Measurements from ENCODE around the gene SELENOI. TPM values are rescaled to one million over a fixed set of nuclear protein-coding genes. Genes with fewer than 3 reads are reported as not detected.

The SELENOI gene
- total RNA-seq, 2 experiments from 2014 or later: 38.4 to 41.3 TPM

- Mint-ChIP-seq H3K4me3 (peak overlapping the region; percentile 63), H3K27me3 (peaks cover 17% of the 10 kb centered on the region), H3K9me3 (ENCODE audit: low read depth) (no peaks in the 10 kb centered on the region), H3K36me3 (no peaks in the 10 kb centered on the region), H3K4me1 (peaks cover 13% of the 10 kb centered on the region), H3K27ac (peak overlapping the region; percentile 77)
- CTCF ChIA-PET: no interaction called here
- DNase-seq (peak; percentile 52), ATAC-seq (peak; percentile 85)
These were observed 66.2 kb downstream of the SELENOI start for GRCh38 chr2:26412091-26412673.

GRCh38 chr2:26414311-26414710 is 68.4 kb downstream of the SELENOI start:
- no peaks in the 10 kb centered on the region for H3K36me3 Mint-ChIP-seq
- no peaks in the 10 kb centered on the region for H3K9me3 Mint-ChIP-seq (ENCODE audit: low read depth)
- no peak overlapping the region for H3K4me3 Mint-ChIP-seq
- peaks cover 12% of the 10 kb centered on the region for H3K27me3 Mint-ChIP-seq
- ATAC-seq (no peak), DNase-seq (no peak)
- CTCF ChIA-PET: interaction anchor here (0.9 to 1.5 kb wide), 2 partner anchors 20 to 164 kb away, joined by 4 read pairs; no protein-coding TSS in a partner anchor
- peaks cover 13% of the 10 kb centered on the region for H3K4me1 Mint-ChIP-seq
- no peak overlapping the region for H3K27ac Mint-ChIP-seq

GRCh38 chr2:26421961-26422360 is 76.0 kb downstream of the SELENOI start:
- Mint-ChIP-seq H3K9me3 (ENCODE audit: low read depth) (no peaks in the 10 kb centered on the region), H3K27ac (no peak overlapping the region), H3K36me3 (no peaks in the 10 kb centered on the region), H3K27me3 (peaks cover 19% of the 10 kb centered on the region), H3K4me1 (no peaks in the 10 kb centered on the region), H3K4me3 (no peak overlapping the region)
- no peak for ATAC-seq
- DNase-seq: peak; percentile 12
- CTCF ChIA-PET: no interaction called here

- CTCF ChIA-PET: interaction anchor here (0.7 kb wide), 2 partner anchors 113 to 1538 kb away, joined by 3 read pairs; no protein-coding TSS in a partner anchor
- H3K27ac Mint-ChIP-seq: no peak overlapping the region
- ATAC-seq (no peak), DNase-seq (peak; percentile 26)
- H3K36me3 Mint-ChIP-seq: no peaks in the 10 kb centered on the region
- H3K9me3 Mint-ChIP-seq (ENCODE audit: low read depth): no peaks in the 10 kb centered on the region
- H3K4me3 Mint-ChIP-seq: no peak overlapping the region
- H3K27me3 Mint-ChIP-seq: peaks cover 21% of the 10 kb centered on the region
- H3K4me1 Mint-ChIP-seq: no peaks in the 10 kb centered on the region
These were observed 77.1 kb downstream of the SELENOI start for GRCh38 chr2:26422947-26423629.

- Mint-ChIP-seq H3K36me3 (no peaks in the 10 kb centered on the region), H3K4me3 (no peak overlapping the region), H3K4me1 (no peaks in the 10 kb centered on the region), H3K27ac (no peak overlapping the region), H3K9me3 (ENCODE audit: low read depth) (no peaks in the 10 kb centered on the region), H3K27me3 (peaks cover 19% of the 10 kb centered on the region)
- CTCF ChIA-PET: no interaction called here
- DNase-seq (peak; percentile 14), ATAC-seq (no peak)
These were observed 77.8 kb downstream of the SELENOI start for GRCh38 chr2:26423750-26424149.

- DNase-seq (peak; percentile 19), ATAC-seq (no peak)
- no peaks in the 10 kb centered on the region for H3K36me3 Mint-ChIP-seq
- no peak overlapping the region for H3K4me3 Mint-ChIP-seq
- CTCF ChIA-PET: no interaction called here
- H3K9me3 Mint-ChIP-seq (ENCODE audit: low read depth): no peaks in the 10 kb centered on the region
- no peaks in the 10 kb centered on the region for H3K4me1 Mint-ChIP-seq
- H3K27ac Mint-ChIP-seq: no peak overlapping the region
- H3K27me3 Mint-ChIP-seq: peaks cover 18% of the 10 kb centered on the region
These were observed 78.3 kb downstream of the SELENOI start for GRCh38 chr2:26424221-26424620.

GRCh38 chr2:26428846-26429245 is 82.9 kb downstream of the SELENOI start:
- CTCF ChIA-PET: interaction anchor here (1.2 kb wide), 1 partner anchor 43 kb away, joined by 3 read pairs; no protein-coding TSS in a partner anchor
- DNase-seq: no peak
- ATAC-seq: no peak
- no peaks in the 10 kb centered on the region for H3K36me3 Mint-ChIP-seq
- H3K27ac Mint-ChIP-seq: no peak overlapping the region
- H3K4me3 Mint-ChIP-seq: no peak overlapping the region
- H3K4me1 Mint-ChIP-seq: no peaks in the 10 kb centered on the region
- H3K9me3 Mint-ChIP-seq (ENCODE audit: low read depth): no peaks in the 10 kb centered on the region
- H3K27me3 Mint-ChIP-seq: peaks cover 17% of the 10 kb centered on the region

GRCh38 chr2:26429779-26430578 is 84.0 kb downstream of the SELENOI start:
- peaks cover 19% of the 10 kb centered on the region for H3K27me3 Mint-ChIP-seq
- H3K27ac Mint-ChIP-seq: no peak overlapping the region
- ATAC-seq: no peak
- H3K9me3 Mint-ChIP-seq (ENCODE audit: low read depth): no peaks in the 10 kb centered on the region
- H3K36me3 Mint-ChIP-seq: no peaks in the 10 kb centered on the region
- no peaks in the 10 kb centered on the region for H3K4me1 Mint-ChIP-seq
- no peak for DNase-seq
- H3K4me3 Mint-ChIP-seq: no peak overlapping the region
- CTCF ChIA-PET: interaction anchor here (1.2 kb wide), 1 partner anchor 44 kb away, joined by 3 read pairs; no protein-coding TSS in a partner anchor

GRCh38 chr2:26430826-26431225 is 84.9 kb downstream of the SELENOI start:
- H3K27me3 Mint-ChIP-seq: peaks cover 21% of the 10 kb centered on the region
- DNase-seq (no peak), ATAC-seq (no peak)
- H3K27ac Mint-ChIP-seq: no peak overlapping the region
- CTCF ChIA-PET: interaction anchor here (1.4 to 1.6 kb wide), 2 partner anchors 10 to 11 kb away, joined by 3 to 5 read pairs; no protein-coding TSS in a partner anchor
- no peaks in the 10 kb centered on the region for H3K4me1 Mint-ChIP-seq
- H3K9me3 Mint-ChIP-seq (ENCODE audit: low read depth): no peaks in the 10 kb centered on the region
- H3K4me3 Mint-ChIP-seq: no peak overlapping the region
- H3K36me3 Mint-ChIP-seq: no peaks in the 10 kb centered on the region

GRCh38 chr2:26432363-26432762 is 86.4 kb downstream of the SELENOI start:
- H3K4me3 Mint-ChIP-seq: no peak overlapping the region
- H3K9me3 Mint-ChIP-seq (ENCODE audit: low read depth): no peaks in the 10 kb centered on the region
- H3K36me3 Mint-ChIP-seq: no peaks in the 10 kb centered on the region
- ATAC-seq (no peak), DNase-seq (no peak)
- CTCF ChIA-PET: interaction anchor here (0.9 to 1.6 kb wide), 4 partner anchors 10 to 313 kb away, joined by 3 read pairs; no protein-coding TSS in a partner anchor
- H3K27ac Mint-ChIP-seq: no peak overlapping the region
- peaks cover 21% of the 10 kb centered on the region for H3K27me3 Mint-ChIP-seq
- H3K4me1 Mint-ChIP-seq: no peaks in the 10 kb centered on the region

GRCh38 chr2:26432859-26433258 is 86.9 kb downstream of the SELENOI start:
- no peak overlapping the region for H3K27ac Mint-ChIP-seq
- CTCF ChIA-PET: interaction anchor here (0.9 to 1.6 kb wide), 3 partner anchors 10 to 312 kb away, joined by 3 read pairs; no protein-coding TSS in a partner anchor
- DNase-seq (no peak), ATAC-seq (no peak)
- peaks cover 16% of the 10 kb centered on the region for H3K27me3 Mint-ChIP-seq
- no peaks in the 10 kb centered on the region for H3K36me3 Mint-ChIP-seq
- no peak overlapping the region for H3K4me3 Mint-ChIP-seq
- H3K9me3 Mint-ChIP-seq (ENCODE audit: low read depth): no peaks in the 10 kb centered on the region
- no peaks in the 10 kb centered on the region for H3K4me1 Mint-ChIP-seq

- no peaks in the 10 kb centered on the region for H3K36me3 Mint-ChIP-seq
- H3K9me3 Mint-ChIP-seq (ENCODE audit: low read depth): no peaks in the 10 kb centered on the region
- no peak overlapping the region for H3K27ac Mint-ChIP-seq
- ATAC-seq (no peak), DNase-seq (no peak)
- H3K4me1 Mint-ChIP-seq: no peaks in the 10 kb centered on the region
- no peak overlapping the region for H3K4me3 Mint-ChIP-seq
- peaks cover 30% of the 10 kb centered on the region for H3K27me3 Mint-ChIP-seq
- CTCF ChIA-PET: no interaction called here
These were observed 89.2 kb downstream of the SELENOI start for GRCh38 chr2:26435106-26435505.

GRCh38 chr2:26438526-26438925 is 92.6 kb downstream of the SELENOI start:
- H3K27me3 Mint-ChIP-seq: peaks cover 20% of the 10 kb centered on the region
- ATAC-seq (no peak), DNase-seq (peak; percentile 14)
- H3K9me3 Mint-ChIP-seq (ENCODE audit: low read depth): no peaks in the 10 kb centered on the region
- H3K4me3 Mint-ChIP-seq: no peak overlapping the region
- H3K27ac Mint-ChIP-seq: no peak overlapping the region
- no peaks in the 10 kb centered on the region for H3K36me3 Mint-ChIP-seq
- CTCF ChIA-PET: no interaction called here
- no peaks in the 10 kb centered on the region for H3K4me1 Mint-ChIP-seq

Measured in activated CD8-positive, alpha-beta memory T cell treated with anti-CD3 and anti-CD28 coated beads, Interleukin-2, amount 10 ng/mL, durations not matched to agents 7 days and 5 days (primary cell).